H9 (cell line): ENCODE data around the gene PPP1R26. TPM values are rescaled to one million over a fixed set of nuclear protein-coding genes. Genes with fewer than 3 reads are reported as not detected.

ENCODE experiments used
- DNase-seq: peaks from one replicate; pipeline ENCODE4 v3.0.0-alpha.2; 2017
- H2AFZ ChIP-seq: one replicate; pipeline ENCODE4 v1.6.1; 2013; ENCODE audit warnings: mild to moderate bottlenecking, low read length, control low read depth, moderate library complexity
- H2AK5ac ChIP-seq: 2 replicates; pipeline ENCODE4 v1.6.1; 2013; ENCODE audit warnings: low read length, control low read depth, mixed read lengths; ENCODE audit not compliant: insufficient read length
- H2BK120ac ChIP-seq: one replicate; pipeline ENCODE4 v1.6.1; 2013; ENCODE audit warnings: low read depth, mild to moderate bottlenecking, low read length, control low read depth, inconsistent platforms; ENCODE audit not compliant: poor library complexity, severe bottlenecking
- H2BK12ac ChIP-seq: 2 replicates; pipeline ENCODE4 v1.6.1; 2013; ENCODE audit warnings: low read length, control low read depth, mixed read lengths, low read depth; ENCODE audit not compliant: insufficient read length
- H2BK15ac ChIP-seq: 2 replicates; pipeline ENCODE4 v1.6.1; 2013; ENCODE audit warnings: low read depth, low read length, control low read depth
- H2BK20ac ChIP-seq: one replicate; pipeline ENCODE4 v1.6.1; 2013; ENCODE audit warnings: low read depth, mild to moderate bottlenecking, low read length, control low read depth, inconsistent platforms; ENCODE audit not compliant: poor library complexity, severe bottlenecking
- H2BK5ac ChIP-seq: 2 replicates; pipeline ENCODE4 v1.6.1; 2013; ENCODE audit warnings: low read length, control low read depth, mixed read lengths; ENCODE audit not compliant: insufficient read length
- H3K14ac ChIP-seq: 2 replicates; pipeline ENCODE4 v1.6.1; 2013; ENCODE audit warnings: low read length, control low read depth; ENCODE audit not compliant: insufficient read depth
- H3K18ac ChIP-seq: 2 replicates; pipeline ENCODE4 v1.6.1; 2013; ENCODE audit warnings: low read depth, mild to moderate bottlenecking, mixed read lengths, low read length, control low read depth; ENCODE audit not compliant: insufficient read length
- H3K23ac ChIP-seq: 2 replicates; pipeline ENCODE4 v1.6.1; 2013; ENCODE audit warnings: low read length, control low read depth, mixed read lengths, low read depth; ENCODE audit not compliant: insufficient read length
- H3K23me2 ChIP-seq: 2 replicates; pipeline ENCODE4 v1.6.1; 2013; ENCODE audit warnings: low read depth, mild to moderate bottlenecking, mixed read lengths, low read length, control low read depth; ENCODE audit not compliant: insufficient read length, poor library complexity, severe bottlenecking
- H3K27ac ChIP-seq: 2 replicates; pipeline ENCODE4 v1.5.1; 2013; ENCODE audit warnings: low read length, control low read depth, mixed read lengths, low read depth; ENCODE audit not compliant: insufficient read length
- H3K27me3 ChIP-seq: 2 replicates; pipeline ENCODE4 v1.6.1; 2013; ENCODE audit warnings: low read length, control low read depth, inconsistent platforms; ENCODE audit not compliant: insufficient read depth
- H3K4ac ChIP-seq: 2 replicates; pipeline ENCODE4 v1.6.1; 2013; ENCODE audit warnings: low read depth, mild to moderate bottlenecking, control low read depth, inconsistent platforms, low read length, moderate library complexity
- H3K4me1 ChIP-seq: 2 replicates; pipeline ENCODE4 v1.6.1; 2013; ENCODE audit warnings: low read length, control low read depth, inconsistent platforms; ENCODE audit not compliant: insufficient read depth
- H3K4me2 ChIP-seq: 2 replicates; pipeline ENCODE4 v1.6.1; 2013; ENCODE audit warnings: low read length, control low read depth, mixed read lengths; ENCODE audit not compliant: insufficient read length, insufficient read depth
- H3K56ac ChIP-seq: 2 replicates; pipeline ENCODE4 v1.6.1; 2013; ENCODE audit warnings: low read depth, mild to moderate bottlenecking, mixed read lengths, low read length, control low read depth; ENCODE audit not compliant: insufficient read length
- H3K79me1 ChIP-seq: 2 replicates; pipeline ENCODE4 v1.6.1; 2013; ENCODE audit warnings: low read depth, mild to moderate bottlenecking, moderate library complexity, low read length, control low read depth, inconsistent platforms; ENCODE audit not compliant: insufficient read depth, poor library complexity, severe bottlenecking
- H3K79me2 ChIP-seq: 2 replicates; pipeline ENCODE4 v1.6.1; 2013; ENCODE audit warnings: low read length, control low read depth, inconsistent platforms; ENCODE audit not compliant: insufficient read depth
- H3K9ac ChIP-seq: 2 replicates; pipeline ENCODE4 v1.6.1; 2013; ENCODE audit warnings: low read length, control low read depth, mixed read lengths; ENCODE audit not compliant: insufficient read length; ENCODE audit errors: extremely low read depth
- H3K9me3 ChIP-seq: one replicate; pipeline ENCODE4 v1.6.1; 2013; ENCODE audit warnings: low read depth, low read length, inconsistent platforms; ENCODE audit not compliant: control insufficient read depth
- H3T11ph ChIP-seq: one replicate; pipeline ENCODE4 v1.6.1; 2013; ENCODE audit warnings: mild to moderate bottlenecking, low read length, control low read depth, inconsistent platforms
- H4K20me1 ChIP-seq: one replicate; pipeline ENCODE4 v1.6.1; 2013; ENCODE audit not compliant: control insufficient read depth, insufficient read length, insufficient read depth
- H4K5ac ChIP-seq: 2 replicates; pipeline ENCODE4 v1.6.1; 2013; ENCODE audit warnings: low read depth, mild to moderate bottlenecking, mixed read lengths, low read length, control low read depth; ENCODE audit not compliant: insufficient read length
- H4K8ac ChIP-seq: replicated peaks from 2 replicates; pipeline ENCODE4 v1.6.1; 2013; ENCODE audit warnings: low read length, control low read depth, mixed read lengths, low read depth; ENCODE audit not compliant: insufficient read length
- H4K91ac ChIP-seq: 2 replicates; pipeline ENCODE4 v1.6.1; 2013; ENCODE audit warnings: low read depth, mild to moderate bottlenecking, moderate library complexity, mixed read lengths, low read length, control low read depth; ENCODE audit not compliant: insufficient read length
- H3K27ac Mint-ChIP-seq, 3 experiments: 2 replicates in 2 of 3; 3 replicates in 1 of 3; pipeline ENCODE4 v1.8.0; 2020 to 2021; ENCODE audit warnings: mixed read lengths in 3 of 3, mild to moderate bottlenecking in 1 of 3, moderate library complexity in 1 of 3
- H3K27me3 Mint-ChIP-seq: 2 replicates; pipeline ENCODE4 v1.8.0; 2021; ENCODE audit warnings: low read depth, mild to moderate bottlenecking, moderate library complexity, mixed read lengths
- H3K36me3 Mint-ChIP-seq, 3 experiments: 2 replicates in 2 of 3; 3 replicates in 1 of 3; pipeline ENCODE4 v1.8.0; 2020 to 2021; ENCODE audit warnings: low read depth in 3 of 3, mixed read lengths in 3 of 3; ENCODE audit not compliant: insufficient read depth in 1 of 3
- H3K4me1 Mint-ChIP-seq, 2 experiments: 2 replicates each; pipeline ENCODE4 v1.8.0; 2020; ENCODE audit warnings: mixed read lengths in 2 of 2
- H3K4me3 Mint-ChIP-seq, 2 experiments: 2 replicates in 1 of 2; 3 replicates in 1 of 2; pipeline ENCODE4 v1.8.0; 2020 to 2021; ENCODE audit warnings: mild to moderate bottlenecking in 2 of 2, mixed read lengths in 2 of 2, moderate library complexity in 1 of 2
- H3K9me3 Mint-ChIP-seq, 2 experiments: 2 replicates in 1 of 2; 3 replicates in 1 of 2; pipeline ENCODE4 v1.8.0; 2020; ENCODE audit warnings: mild to moderate bottlenecking in 2 of 2, mixed read lengths in 2 of 2, moderate library complexity in 1 of 2
- WGBS: extraction: QIAGEN DNeasy Blood & Tissue Kit; methylation state at CpG from one replicate; pipeline ENCODE4 v1.1.7; 2013; ENCODE audit warnings: missing lambda C conversion rate, low lambda C conversion rate, mixed read lengths; ENCODE audit not compliant: insufficient read length; ENCODE audit errors: extremely low coverage; 5-methylcytosine and 5-hydroxymethylcytosine counted together
- total RNA-seq: library from RNA; stranded (reverse); gene quantifications from 2 replicates; pipeline ENCODE4 v1.2.1, GENCODE V29; 2021
- TF ChIP-seq, protein P1 (sequence below): fragments of 200-600 bp; sonication (generic); conservative IDR thresholded peaks from 3 replicates; pipeline ENCODE4 v1.8.0; 2021; ENCODE audit warnings: antibody characterized with exemption, mild to moderate bottlenecking

PPP1R26 gene
- total RNA-seq, 1 experiment from 2014 or later: 38.0 TPM

DNA sequence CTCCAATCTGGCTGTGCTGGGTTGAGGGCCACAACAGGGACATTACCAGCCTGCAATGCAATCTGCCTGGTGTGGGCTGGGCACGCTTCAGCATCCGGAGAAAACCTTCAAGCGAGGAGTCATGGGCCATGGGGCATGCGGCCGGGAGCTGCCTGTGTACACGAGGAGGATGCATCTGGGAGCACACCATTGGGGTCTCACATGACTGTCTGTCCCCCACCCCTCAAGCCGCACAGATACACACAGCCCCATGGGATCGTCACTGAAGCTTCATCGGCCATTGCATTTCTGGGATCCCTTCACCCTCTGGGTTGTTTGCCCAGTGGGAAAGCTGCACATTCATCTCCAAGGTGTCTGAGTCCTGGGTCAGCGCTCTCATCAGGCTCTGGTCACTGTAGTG, 51.5 kb downstream of the PPP1R26 start:
- H4K8ac ChIP-seq: no peak overlapping the region
- no peak overlapping the region for H3K9ac ChIP-seq
- H2AK5ac ChIP-seq: no peak overlapping the region

More for the DNA sequence above, 51.5 kb downstream of the PPP1R26 start:
- Histone ChIP-seq H3K56ac (no peak overlapping the region), H3K4me1 (no peaks in the 10 kb centered on the region; the same call in 1 of the 2 replicates), H4K91ac (no peak overlapping the region), H3K79me1 (no peaks in the 10 kb centered on the region), H4K20me1 (no peaks in the 10 kb centered on the region), H2BK15ac (no peak overlapping the region), H3T11ph (no peak overlapping the region), H2BK12ac (no peak overlapping the region), H3K79me2 (no peaks in the 10 kb centered on the region), H3K4me2 (no peak overlapping the region), H3K18ac (no peak overlapping the region), H3K23me2 (no peaks in the 10 kb centered on the region), H2BK5ac (no peak overlapping the region), H4K5ac (no peak overlapping the region), H3K9me3 (no peaks in the 10 kb centered on the region), H3K14ac (no peak overlapping the region), H2BK120ac (no peak overlapping the region), H3K27me3 (no peaks in the 10 kb centered on the region), H3K27ac (no peak overlapping the region), H3K4ac (no peak overlapping the region), H3K23ac (no peak overlapping the region), H2BK20ac (no peak overlapping the region), H2AFZ (no peak overlapping the region)
- WGBS: no CpG with 5 or more reads among the region's 10 CpGs
- Mint-ChIP-seq H3K36me3 (no peaks in the 10 kb centered on the region), H3K9me3 (no peaks in the 10 kb centered on the region), H3K4me1 (peaks cover 11 to 17% of the 10 kb centered on the region in 2 experiments), H3K27me3 (peaks cover 6% of the 10 kb centered on the region), H3K27ac (no peak overlapping the region), H3K4me3 (no peak overlapping the region)
- DNase-seq: no peak
- TF ChIP-seq, protein P1, sequence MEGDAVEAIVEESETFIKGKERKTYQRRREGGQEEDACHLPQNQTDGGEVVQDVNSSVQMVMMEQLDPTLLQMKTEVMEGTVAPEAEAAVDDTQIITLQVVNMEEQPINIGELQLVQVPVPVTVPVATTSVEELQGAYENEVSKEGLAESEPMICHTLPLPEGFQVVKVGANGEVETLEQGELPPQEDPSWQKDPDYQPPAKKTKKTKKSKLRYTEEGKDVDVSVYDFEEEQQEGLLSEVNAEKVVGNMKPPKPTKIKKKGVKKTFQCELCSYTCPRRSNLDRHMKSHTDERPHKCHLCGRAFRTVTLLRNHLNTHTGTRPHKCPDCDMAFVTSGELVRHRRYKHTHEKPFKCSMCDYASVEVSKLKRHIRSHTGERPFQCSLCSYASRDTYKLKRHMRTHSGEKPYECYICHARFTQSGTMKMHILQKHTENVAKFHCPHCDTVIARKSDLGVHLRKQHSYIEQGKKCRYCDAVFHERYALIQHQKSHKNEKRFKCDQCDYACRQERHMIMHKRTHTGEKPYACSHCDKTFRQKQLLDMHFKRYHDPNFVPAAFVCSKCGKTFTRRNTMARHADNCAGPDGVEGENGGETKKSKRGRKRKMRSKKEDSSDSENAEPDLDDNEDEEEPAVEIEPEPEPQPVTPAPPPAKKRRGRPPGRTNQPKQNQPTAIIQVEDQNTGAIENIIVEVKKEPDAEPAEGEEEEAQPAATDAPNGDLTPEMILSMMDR: no peak
